ENCODE results near the gene PSRC1. TPM values are rescaled to one million over a fixed set of nuclear protein-coding genes. Genes with fewer than 3 reads are reported as not detected.

Gene PSRC1
- 4.3 to 6.6 TPM (median 6.5 TPM) in 3 replicates for total RNA-seq
- long read RNA-seq, partial matches to known transcripts = 4 of 9 reads
- long read RNA-seq, other reads (novel, unspliced or antisense) = 4 of 9 reads

DNA sequence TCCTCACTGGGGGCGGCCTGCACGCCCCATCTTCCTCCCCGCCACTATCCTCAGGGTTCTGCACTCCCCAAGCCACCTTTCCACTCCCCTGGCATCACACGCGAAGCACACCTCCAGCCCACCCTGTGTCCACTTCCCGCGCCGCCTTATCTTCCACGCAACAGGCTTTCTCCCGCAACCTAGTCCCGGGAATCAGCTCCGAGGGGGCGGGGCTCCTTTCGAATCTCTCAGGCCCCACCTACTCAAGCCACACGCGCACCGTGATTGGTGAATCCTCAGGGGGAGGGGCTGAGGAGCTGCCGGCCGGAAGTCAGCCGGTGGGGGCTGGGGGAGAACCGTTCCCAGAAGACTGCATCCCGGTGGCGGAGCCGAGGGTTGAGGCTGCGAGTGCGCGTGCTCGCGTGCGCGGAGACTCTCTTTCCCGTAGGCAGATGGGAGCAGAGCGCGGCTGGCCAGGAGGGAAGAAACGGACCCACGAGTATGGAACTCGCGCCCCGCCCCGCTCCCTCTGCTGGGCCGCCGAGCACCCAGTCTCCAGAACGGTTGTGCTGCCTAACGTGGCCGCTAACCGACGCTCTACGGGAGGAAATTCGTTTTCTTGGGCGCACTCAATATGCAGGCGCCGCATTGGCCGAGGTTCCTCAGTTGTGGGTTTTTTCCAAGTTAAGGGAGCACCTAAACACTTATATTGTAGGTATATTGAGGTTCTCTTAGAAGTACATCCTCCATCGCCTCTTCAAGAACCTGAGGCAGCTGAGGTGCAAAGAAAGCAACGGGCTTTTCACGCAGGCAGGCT is at the start of gene PSRC1:
Gene PSRC1 (minus strand): TSS at position 194 of the 796 bp plus-strand sequence.
- DNase-seq (ENCODE audit: low spot score) = peak; percentile 98
- no peaks in the 10 kb centered on the region for H3K9me3 Mint-ChIP-seq (ENCODE audit: low read depth)
- no peaks in the 10 kb centered on the region for H3K27me3 Mint-ChIP-seq (ENCODE audit: low read depth)
- TF ChIP-seq, protein P1, sequence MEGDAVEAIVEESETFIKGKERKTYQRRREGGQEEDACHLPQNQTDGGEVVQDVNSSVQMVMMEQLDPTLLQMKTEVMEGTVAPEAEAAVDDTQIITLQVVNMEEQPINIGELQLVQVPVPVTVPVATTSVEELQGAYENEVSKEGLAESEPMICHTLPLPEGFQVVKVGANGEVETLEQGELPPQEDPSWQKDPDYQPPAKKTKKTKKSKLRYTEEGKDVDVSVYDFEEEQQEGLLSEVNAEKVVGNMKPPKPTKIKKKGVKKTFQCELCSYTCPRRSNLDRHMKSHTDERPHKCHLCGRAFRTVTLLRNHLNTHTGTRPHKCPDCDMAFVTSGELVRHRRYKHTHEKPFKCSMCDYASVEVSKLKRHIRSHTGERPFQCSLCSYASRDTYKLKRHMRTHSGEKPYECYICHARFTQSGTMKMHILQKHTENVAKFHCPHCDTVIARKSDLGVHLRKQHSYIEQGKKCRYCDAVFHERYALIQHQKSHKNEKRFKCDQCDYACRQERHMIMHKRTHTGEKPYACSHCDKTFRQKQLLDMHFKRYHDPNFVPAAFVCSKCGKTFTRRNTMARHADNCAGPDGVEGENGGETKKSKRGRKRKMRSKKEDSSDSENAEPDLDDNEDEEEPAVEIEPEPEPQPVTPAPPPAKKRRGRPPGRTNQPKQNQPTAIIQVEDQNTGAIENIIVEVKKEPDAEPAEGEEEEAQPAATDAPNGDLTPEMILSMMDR (IDR thresholded peaks at IDR 0.05) = peak; percentile 79
- H3K27ac Mint-ChIP-seq (ENCODE audit: unreplicated experiment) = peak within 1 kb of the TSS; percentile 97
- peaks cover 1% of the 10 kb centered on the region for H3K36me3 Mint-ChIP-seq (ENCODE audit: low read depth)
- H3K4me1 Mint-ChIP-seq (ENCODE audit: low read depth) = peaks cover 32% of the 10 kb centered on the region
- peak within 1 kb of the TSS; percentile 90 for H3K4me3 Mint-ChIP-seq (ENCODE audit: unreplicated experiment)

DNA sequence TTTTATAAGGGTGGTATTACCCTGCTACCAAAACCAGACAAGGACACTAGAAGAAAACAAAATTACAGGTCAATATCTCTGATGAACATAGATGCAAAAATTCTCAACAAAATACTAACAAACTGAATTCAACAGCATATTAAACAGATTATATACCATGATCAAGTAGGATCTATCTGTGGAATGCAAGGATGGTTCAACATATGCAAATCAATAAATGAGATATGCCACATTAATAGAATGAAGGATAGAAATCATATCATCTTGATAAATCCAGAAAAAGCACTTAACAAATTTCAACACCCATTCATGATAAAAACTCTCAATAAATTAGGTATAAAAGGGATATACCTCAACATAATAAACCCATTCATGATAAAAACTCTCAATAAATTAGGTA is 48.2 kb upstream of the PSRC1 start:
- no peaks in the 10 kb centered on the region for H3K4me1 Mint-ChIP-seq (ENCODE audit: low read depth)
- peaks cover 61% of the 10 kb centered on the region for H3K36me3 Mint-ChIP-seq (ENCODE audit: low read depth)
- no peak overlapping the region for H3K27ac Mint-ChIP-seq (ENCODE audit: unreplicated experiment)
- TF ChIP-seq, protein P1 (IDR thresholded peaks at IDR 0.05) = no peak
- no peak overlapping the region for H3K4me3 Mint-ChIP-seq (ENCODE audit: unreplicated experiment)
- peaks cover 31% of the 10 kb centered on the region for H3K9me3 Mint-ChIP-seq (ENCODE audit: low read depth)
- no peaks in the 10 kb centered on the region for H3K27me3 Mint-ChIP-seq (ENCODE audit: low read depth)
- no peak for DNase-seq (ENCODE audit: low spot score)

DNA sequence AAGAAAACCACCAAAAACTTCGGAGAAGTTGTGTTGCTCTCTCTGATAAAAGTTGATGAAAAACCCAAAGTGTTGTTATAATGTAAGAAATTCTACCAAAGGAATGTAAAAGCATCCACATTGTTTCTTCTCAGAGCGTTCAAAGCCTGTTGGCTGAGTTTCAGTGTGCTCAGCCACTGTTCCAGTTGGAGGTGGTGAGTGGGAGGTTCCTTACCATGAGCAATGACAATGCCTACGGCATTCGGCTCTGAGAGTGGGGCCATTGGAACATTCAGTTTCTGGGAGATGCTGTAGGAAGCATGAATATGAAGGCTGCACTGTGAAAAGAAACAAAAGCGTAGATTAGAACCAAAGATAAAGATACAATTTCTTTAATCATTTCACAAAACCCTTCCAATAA is 44.3 kb upstream of the PSRC1 start:
- no peak for DNase-seq (ENCODE audit: low spot score)
- Mint-ChIP-seq H3K27ac (ENCODE audit: unreplicated experiment) (no peak overlapping the region), H3K27me3 (ENCODE audit: low read depth) (no peaks in the 10 kb centered on the region), H3K4me3 (ENCODE audit: unreplicated experiment) (no peak overlapping the region), H3K36me3 (ENCODE audit: low read depth) (peaks cover 41% of the 10 kb centered on the region), H3K4me1 (ENCODE audit: low read depth) (no peaks in the 10 kb centered on the region), H3K9me3 (ENCODE audit: low read depth) (peaks cover 20% of the 10 kb centered on the region)
- TF ChIP-seq, protein P1 (IDR thresholded peaks at IDR 0.05) = no peak

DNA sequence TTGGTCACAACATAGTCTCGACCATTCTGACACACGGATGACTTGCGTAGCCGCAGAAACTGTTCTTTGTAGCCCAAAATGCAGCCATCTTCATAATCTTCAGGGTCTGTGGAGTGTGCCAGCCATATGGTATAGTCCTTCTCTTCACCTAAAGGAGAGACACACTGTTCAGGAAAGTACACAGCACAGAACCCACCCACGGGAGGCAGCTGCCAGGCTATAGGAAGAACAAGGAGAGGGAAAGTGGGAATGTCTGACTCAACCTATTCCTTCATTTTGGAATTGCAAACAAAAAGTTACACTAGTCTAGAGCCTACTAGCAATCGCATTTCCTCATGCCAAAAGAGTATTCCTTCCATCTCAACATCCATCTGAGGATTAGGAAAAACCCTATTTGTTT is 40.0 kb upstream of the PSRC1 start:
- H3K27ac Mint-ChIP-seq (ENCODE audit: unreplicated experiment) = no peak overlapping the region
- no peak overlapping the region for H3K4me3 Mint-ChIP-seq (ENCODE audit: unreplicated experiment)
- no peak for DNase-seq (ENCODE audit: low spot score)
- peaks cover 43% of the 10 kb centered on the region for H3K36me3 Mint-ChIP-seq (ENCODE audit: low read depth)
- no peaks in the 10 kb centered on the region for H3K4me1 Mint-ChIP-seq (ENCODE audit: low read depth)
- H3K9me3 Mint-ChIP-seq (ENCODE audit: low read depth) = no peaks in the 10 kb centered on the region
- no peaks in the 10 kb centered on the region for H3K27me3 Mint-ChIP-seq (ENCODE audit: low read depth)
- TF ChIP-seq, protein P1 (IDR thresholded peaks at IDR 0.05) = no peak

DNA sequence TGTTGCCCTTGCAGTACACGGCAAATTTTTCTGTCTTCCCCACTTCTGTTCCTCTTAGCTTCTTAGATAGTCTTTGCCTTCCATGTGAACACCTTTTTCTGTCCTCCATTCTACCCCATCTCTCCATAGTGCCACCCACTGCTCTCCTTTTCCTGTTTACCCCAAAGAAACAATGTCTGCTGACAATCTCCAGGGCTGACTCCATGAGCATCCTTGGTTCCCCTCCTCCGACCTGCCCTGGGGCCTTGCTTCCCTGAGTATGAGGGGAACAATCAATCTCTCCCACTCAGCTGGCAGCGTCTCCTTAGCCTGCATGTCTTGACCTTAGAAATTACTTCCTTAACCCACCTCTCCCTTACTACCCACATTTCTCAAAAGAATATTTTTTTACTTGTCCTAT is 36.2 kb upstream of the PSRC1 start:
- Mint-ChIP-seq H3K4me3 (ENCODE audit: unreplicated experiment) (no peak overlapping the region), H3K27ac (ENCODE audit: unreplicated experiment) (no peak overlapping the region), H3K27me3 (ENCODE audit: low read depth) (no peaks in the 10 kb centered on the region)

More for the DNA sequence above, 36.2 kb upstream of the PSRC1 start:
- Mint-ChIP-seq H3K36me3 (ENCODE audit: low read depth) (peaks cover 54% of the 10 kb centered on the region), H3K4me1 (ENCODE audit: low read depth) (no peaks in the 10 kb centered on the region), H3K9me3 (ENCODE audit: low read depth) (no peaks in the 10 kb centered on the region)
- DNase-seq (ENCODE audit: low spot score) = no peak
- TF ChIP-seq, protein P1 (IDR thresholded peaks at IDR 0.05) = no peak
